Psoas muscle (tissue), 8 donors: ENCODE data around the gene MMP17. TPM values are rescaled to one million over a fixed set of nuclear protein-coding genes. Genes with fewer than 3 reads are reported as not detected.

Experiments
- ATAC-seq, 4 donors: fragments of 200-7000 bp; cut with Tn5 transposase; one replicate each; pipeline ENCODE4 v1.9.1; 2020; ENCODE audit warnings: moderate library complexity in 3 of 4, mild to moderate bottlenecking in 2 of 4
- DNase-seq, 2 donors: peaks; one replicate each; pipeline ENCODE4 v3.0.0-alpha.2; 2020
- H3K27ac ChIP-seq: fragments of 200-600 bp; one replicate; pipeline ENCODE4 v1.8.0; 2022
- H3K27me3 ChIP-seq, 3 donors: fragments of 200-600 bp in 1 of 3; one replicate each; pipeline versions ENCODE4 v1.6.1 to v1.8.0; 2013 to 2022; ENCODE audit warnings: low read length in 2 of 3, mild to moderate bottlenecking in 2 of 3, moderate library complexity in 1 of 3; ENCODE audit not compliant: insufficient read depth in 3 of 3
- H3K36me3 ChIP-seq, 2 donors: fragments of 200-600 bp in 1 of 2; one replicate each; pipeline versions ENCODE4 v1.6.1 to v1.8.0; 2013 to 2022; ENCODE audit warnings: low read depth in 1 of 2, mild to moderate bottlenecking in 1 of 2, moderate library complexity in 1 of 2; ENCODE audit not compliant: insufficient read depth in 1 of 2
- H3K4me1 ChIP-seq: fragments of 200-600 bp; one replicate; pipeline ENCODE4 v1.8.0; 2022
- H3K4me3 ChIP-seq: fragments of 200-600 bp; one replicate; pipeline ENCODE4 v1.8.0; 2022; ENCODE audit warnings: mild to moderate bottlenecking
- H3K9me3 ChIP-seq: fragments of 200-600 bp; one replicate; pipeline ENCODE4 v1.8.0; 2022
- CTCF ChIP-seq: fragments of 200-600 bp; IDR thresholded peaks from one replicate; pipeline ENCODE4 v1.8.0; 2022; ENCODE audit warnings: antibody characterized with exemption
- WGBS, 3 donors: extraction: QIAGEN DNeasy Blood & Tissue Kit; methylation state at CpG; one replicate each; pipeline versions ENCODE4 v1.1.6 to v1.1.7; 2013; 5-methylcytosine and 5-hydroxymethylcytosine counted together
- intact Hi-C, 2 donors: fragments of 100-400 bp; cut with DNase I; formaldehyde crosslinking; loops; one replicate each; pipeline versions ENCODE4 v1.11.0 to v1.14.2; 2022
- polyA plus RNA-seq, 3 donors: library from polyadenylated mRNA; stranded (reverse); fragments of 200-250 nt; gene quantifications; one replicate each; pipeline ENCODE4 v1.2.3, GENCODE V29; 2013
- total RNA-seq, 4 donors: library from RNA; stranded (reverse); fragmentation: NEBNext Ultra II Directional in 2 of 4; extraction: Animal tissue kit (Norgen Biotek cat#: 25700) in 2 of 4; gene quantifications; one replicate each; pipeline versions ENCODE4 v1.2.1 to v1.2.4, GENCODE V29; 2021 to 2023
- donor health status: healthy with polysubstance abuse.
- donor health status: DM: no; HTN: no; CAD: no; lungs with moderate emphysema.
- donor health status: Bipolar disorder and iron deficiency.
- donor health status: healthy.
- donor health status: DM: yes; HTN: yes; CAD: no.
- donor health status: DM: no; HTN: no; CAD: no.
- donor health status: DM: no; HTN: no; CAD: no.
- donor health status: DM: yes; HTN: yes; CAD: no.

Gene MMP17
- total and polyA plus RNA-seq, 7 donors, result 0.64 to 1.4 (median 1.0) TPM

- WGBS, 3 donors, result 68 to 81% (median 73%) methylated on average over 31 to 41 of the region's 41 CpGs
- no peak overlapping the region for H3K27ac ChIP-seq
- intact Hi-C loops, result loop anchor here in 1 of 2 donors (2.0 to 5.0 kb wide), 3 partner anchors 71 to 152 kb away; no protein-coding TSS in a partner anchor
- peak overlapping the region; percentile 38 for H3K4me3 ChIP-seq
- H3K27me3 ChIP-seq, result peaks cover 0 to 5% (median 0%) of the 10 kb centered on the region in 3 donors
- no peak for DNase-seq
- ATAC-seq, result peak in 1 of 4 donors; percentile 97
- H3K9me3 ChIP-seq, result no peaks in the 10 kb centered on the region
- peak; percentile 93 for TF ChIP-seq CTCF
- H3K36me3 ChIP-seq, result no peaks in the 10 kb centered on the region
- H3K4me1 ChIP-seq, result no peaks in the 10 kb centered on the region
Observed at GRCh38 chr12:131850856-131851559, 22.8 kb downstream of the MMP17 start.

GRCh38 chr12:131851741-131852550, 23.8 kb downstream of the MMP17 start:
- Histone ChIP-seq H3K36me3 (no peaks in the 10 kb centered on the region), H3K27me3 (peaks cover 0 to 5% (median 0%) of the 10 kb centered on the region in 3 donors), H3K27ac (no peak overlapping the region), H3K4me3 (no peak overlapping the region), H3K4me1 (no peaks in the 10 kb centered on the region), H3K9me3 (no peaks in the 10 kb centered on the region)
- 81 to 84% (median 83%) methylated on average over 28 to 37 of the region's 37 CpGs for WGBS, 3 donors
- intact Hi-C loops, result loop anchor here in 1 of 2 donors (2.0 to 5.0 kb wide), 3 partner anchors 70 to 151 kb away; no protein-coding TSS in a partner anchor
- DNase-seq (no peak), ATAC-seq (peak in 1 of 4 donors; percentile 4)
- TF ChIP-seq CTCF, result no peak

GRCh38 chr12:131852551-131853299, 24.5 kb downstream of the MMP17 start:
- H3K27me3 ChIP-seq, result peaks cover 0 to 7% (median 0%) of the 10 kb centered on the region in 3 donors
- TF ChIP-seq CTCF, result no peak
- DNase-seq (peak in 1 of 2 donors; percentile 28), ATAC-seq (no peak)
- WGBS, 3 donors, result 38 to 48% (median 43%) methylated on average over 22 to 24 of the region's 24 CpGs
- no peak overlapping the region for H3K4me3 ChIP-seq
- H3K36me3 ChIP-seq, result no peaks in the 10 kb centered on the region
- intact Hi-C loops, result loop anchor here in 1 of 2 donors (5.0 kb wide), 2 partner anchors 70 to 100 kb away; no protein-coding TSS in a partner anchor
- no peak overlapping the region for H3K27ac ChIP-seq
- no peaks in the 10 kb centered on the region for H3K9me3 ChIP-seq
- H3K4me1 ChIP-seq, result no peaks in the 10 kb centered on the region

GRCh38 chr12:131853832-131854797, 25.9 kb downstream of the MMP17 start:
- Histone ChIP-seq H3K4me3 (no peak overlapping the region), H3K27ac (no peak overlapping the region), H3K36me3 (no peaks in the 10 kb centered on the region), H3K9me3 (no peaks in the 10 kb centered on the region), H3K27me3 (peaks cover 0 to 8% (median 0%) of the 10 kb centered on the region in 3 donors), H3K4me1 (no peaks in the 10 kb centered on the region)
- intact Hi-C loops, result loop anchor here in 1 of 2 donors (5.0 kb wide), 2 partner anchors 68 to 98 kb away; no protein-coding TSS in a partner anchor
- 83 to 85% (median 83%) methylated on average over 34 to 35 of the region's 35 CpGs for WGBS, 3 donors
- ATAC-seq (no peak), DNase-seq (peak in 1 of 2 donors; percentile 42)
- TF ChIP-seq CTCF, result no peak
